ENCODE data around the gene TRPM1.
A peak's percentile ranks its signal among the peaks of the same experiment; 100 is the strongest.

TRPM1 gene

DNA sequence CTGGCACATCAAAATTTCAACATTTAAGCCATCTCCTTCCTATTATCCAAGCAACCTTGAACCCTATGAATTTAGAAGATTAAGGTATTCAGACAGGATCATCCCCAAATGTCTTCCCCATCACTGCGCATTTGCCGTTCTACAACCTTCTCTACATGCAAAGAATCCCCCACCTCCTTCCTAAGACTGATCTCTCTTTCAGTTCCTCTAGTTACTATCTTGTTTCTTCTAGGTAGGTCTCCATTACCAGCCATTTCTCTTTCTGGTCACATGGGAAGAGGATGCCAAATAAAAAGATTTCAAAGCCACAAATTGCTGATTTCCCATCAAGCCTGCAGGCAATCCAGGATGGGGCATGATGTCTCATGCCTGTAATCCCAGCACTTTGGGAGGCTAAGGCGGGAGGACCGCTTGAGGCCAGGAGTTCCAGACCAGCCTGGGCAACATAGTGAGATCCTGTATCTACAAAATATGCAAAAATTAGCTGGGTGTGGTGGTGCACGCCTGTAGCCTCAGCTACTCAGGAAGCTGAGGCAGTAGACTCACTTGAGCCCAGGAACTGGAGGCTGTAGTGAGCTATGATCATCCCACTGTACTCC, 80.4 kb downstream of the TRPM1 start:
- TF ChIP-seq, protein P1, sequence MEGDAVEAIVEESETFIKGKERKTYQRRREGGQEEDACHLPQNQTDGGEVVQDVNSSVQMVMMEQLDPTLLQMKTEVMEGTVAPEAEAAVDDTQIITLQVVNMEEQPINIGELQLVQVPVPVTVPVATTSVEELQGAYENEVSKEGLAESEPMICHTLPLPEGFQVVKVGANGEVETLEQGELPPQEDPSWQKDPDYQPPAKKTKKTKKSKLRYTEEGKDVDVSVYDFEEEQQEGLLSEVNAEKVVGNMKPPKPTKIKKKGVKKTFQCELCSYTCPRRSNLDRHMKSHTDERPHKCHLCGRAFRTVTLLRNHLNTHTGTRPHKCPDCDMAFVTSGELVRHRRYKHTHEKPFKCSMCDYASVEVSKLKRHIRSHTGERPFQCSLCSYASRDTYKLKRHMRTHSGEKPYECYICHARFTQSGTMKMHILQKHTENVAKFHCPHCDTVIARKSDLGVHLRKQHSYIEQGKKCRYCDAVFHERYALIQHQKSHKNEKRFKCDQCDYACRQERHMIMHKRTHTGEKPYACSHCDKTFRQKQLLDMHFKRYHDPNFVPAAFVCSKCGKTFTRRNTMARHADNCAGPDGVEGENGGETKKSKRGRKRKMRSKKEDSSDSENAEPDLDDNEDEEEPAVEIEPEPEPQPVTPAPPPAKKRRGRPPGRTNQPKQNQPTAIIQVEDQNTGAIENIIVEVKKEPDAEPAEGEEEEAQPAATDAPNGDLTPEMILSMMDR (conservative IDR thresholded peaks at IDR 0.05; ENCODE audit: low read depth, low read length): no peak
- H3K4me3 ChIP-seq (ENCODE audit: low read length): no peak overlapping the region
- no peak for DNase-seq (ENCODE audit: low read depth)

DNA sequence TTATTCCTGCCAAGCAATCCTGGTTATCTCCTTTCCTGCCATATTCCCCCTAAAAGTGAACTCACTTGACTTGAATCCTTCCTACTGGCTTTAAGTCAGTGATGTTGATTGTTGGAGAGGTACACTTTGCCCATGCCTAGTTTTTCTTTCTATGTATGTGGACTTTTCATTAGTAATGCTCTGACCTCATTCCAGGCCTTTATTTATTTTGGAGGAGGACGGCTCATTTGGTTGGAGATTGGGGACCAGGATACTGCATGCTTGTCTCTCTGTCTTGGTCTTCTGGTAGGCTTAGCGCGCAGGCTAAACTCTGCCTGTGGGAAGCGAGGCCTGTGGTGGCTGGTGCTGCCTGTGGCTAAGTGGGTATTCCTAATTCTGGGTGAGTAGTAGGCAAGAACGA, 81.0 kb downstream of the TRPM1 start:
- H3K4me3 ChIP-seq (ENCODE audit: low read length): no peak overlapping the region
- no peak for DNase-seq (ENCODE audit: low read depth)
- TF ChIP-seq, protein P1 (conservative IDR thresholded peaks at IDR 0.05; ENCODE audit: low read depth, low read length): no peak

DNA sequence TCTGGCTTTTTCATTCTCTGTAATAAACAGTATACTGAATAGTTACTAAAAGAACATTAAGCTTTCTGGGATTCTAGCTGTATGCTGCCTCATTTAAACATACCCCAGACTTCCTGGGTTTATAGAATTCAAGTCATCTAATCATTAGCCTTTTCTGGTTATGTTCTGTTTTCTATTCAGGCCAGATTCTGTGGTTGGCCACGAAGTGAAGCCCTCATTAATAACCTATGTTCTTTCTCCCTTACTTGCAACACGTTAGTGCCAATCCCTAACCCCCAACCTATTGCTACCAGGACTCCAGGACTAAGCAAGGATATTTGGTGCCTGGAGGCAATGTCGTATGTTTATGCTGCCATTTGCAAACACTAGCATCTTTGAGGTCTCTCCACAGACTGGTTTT, 81.5 kb downstream of the TRPM1 start:
- TF ChIP-seq, protein P1 (conservative IDR thresholded peaks at IDR 0.05; ENCODE audit: low read depth, low read length): no peak
- no peak overlapping the region for H3K4me3 ChIP-seq (ENCODE audit: low read length)
- DNase-seq (ENCODE audit: low read depth): no peak

DNA sequence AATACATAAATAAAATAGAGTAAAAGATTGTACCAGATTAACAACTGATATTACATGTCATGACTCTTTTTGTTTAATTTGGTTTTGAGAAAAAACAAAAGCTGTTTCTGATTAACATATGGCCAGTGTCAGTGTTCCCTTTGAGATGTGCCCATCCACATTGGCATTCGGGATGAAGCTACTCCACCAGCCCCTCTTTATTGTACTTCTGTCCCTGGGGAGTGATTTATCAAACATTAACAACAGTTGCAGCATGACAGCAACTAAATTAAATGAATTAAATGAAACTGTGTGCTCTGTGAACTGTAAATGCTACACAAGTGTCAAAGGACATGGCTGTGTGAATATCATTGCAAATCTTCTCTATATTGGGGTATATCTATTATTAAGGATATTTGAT, 84.2 kb downstream of the TRPM1 start:
- DNase-seq (ENCODE audit: low read depth): no peak
- TF ChIP-seq, protein P1 (conservative IDR thresholded peaks at IDR 0.05; ENCODE audit: low read depth, low read length): no peak
- H3K4me3 ChIP-seq (ENCODE audit: low read length): no peak overlapping the region

DNA sequence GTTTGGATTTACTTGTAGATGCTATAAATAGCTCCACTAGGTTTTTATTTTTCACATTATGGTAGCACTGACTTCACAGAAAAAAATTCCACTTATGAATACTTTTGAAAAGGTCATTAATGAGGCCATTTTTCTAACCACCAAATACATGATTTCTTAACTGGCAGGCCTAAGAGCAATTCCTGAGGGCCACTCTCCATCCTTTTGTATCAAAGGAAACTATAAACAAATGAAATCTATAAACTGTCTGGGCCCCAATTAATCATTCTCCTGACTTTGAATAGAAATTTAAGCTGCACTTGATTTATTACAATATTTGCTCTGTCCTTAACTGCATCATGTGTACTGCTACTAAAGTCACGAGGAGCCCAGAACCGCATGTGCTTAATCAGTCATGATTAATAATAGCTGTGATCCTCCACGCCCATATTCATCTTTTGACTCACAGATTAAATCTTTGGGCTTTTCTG, 85.0 kb downstream of the TRPM1 start:
- TF ChIP-seq, protein P1 (conservative IDR thresholded peaks at IDR 0.05; ENCODE audit: low read depth, low read length): no peak
- no peak overlapping the region for H3K4me3 ChIP-seq (ENCODE audit: low read length)
- DNase-seq (ENCODE audit: low read depth): peak; percentile 84

DNA sequence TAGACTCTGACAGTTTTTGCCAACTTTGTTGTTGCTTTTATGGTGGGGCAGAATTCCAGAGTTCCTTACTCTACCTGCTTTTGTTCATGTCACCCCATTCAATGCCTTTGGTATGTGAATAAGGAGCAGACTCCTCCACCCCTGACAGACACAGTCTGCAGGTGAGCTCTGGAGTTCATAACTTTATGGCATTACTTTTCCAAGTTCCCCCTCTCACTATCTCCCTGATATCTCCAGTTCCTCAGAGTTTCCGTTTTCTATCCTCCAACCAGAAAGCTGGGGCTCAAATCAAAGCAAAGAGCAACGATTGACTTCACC, 87.0 kb downstream of the TRPM1 start:
- TF ChIP-seq, protein P1 (conservative IDR thresholded peaks at IDR 0.05; ENCODE audit: low read depth, low read length): no peak
- H3K4me3 ChIP-seq (ENCODE audit: low read length): no peak overlapping the region
- no peak for DNase-seq (ENCODE audit: low read depth)

DNA sequence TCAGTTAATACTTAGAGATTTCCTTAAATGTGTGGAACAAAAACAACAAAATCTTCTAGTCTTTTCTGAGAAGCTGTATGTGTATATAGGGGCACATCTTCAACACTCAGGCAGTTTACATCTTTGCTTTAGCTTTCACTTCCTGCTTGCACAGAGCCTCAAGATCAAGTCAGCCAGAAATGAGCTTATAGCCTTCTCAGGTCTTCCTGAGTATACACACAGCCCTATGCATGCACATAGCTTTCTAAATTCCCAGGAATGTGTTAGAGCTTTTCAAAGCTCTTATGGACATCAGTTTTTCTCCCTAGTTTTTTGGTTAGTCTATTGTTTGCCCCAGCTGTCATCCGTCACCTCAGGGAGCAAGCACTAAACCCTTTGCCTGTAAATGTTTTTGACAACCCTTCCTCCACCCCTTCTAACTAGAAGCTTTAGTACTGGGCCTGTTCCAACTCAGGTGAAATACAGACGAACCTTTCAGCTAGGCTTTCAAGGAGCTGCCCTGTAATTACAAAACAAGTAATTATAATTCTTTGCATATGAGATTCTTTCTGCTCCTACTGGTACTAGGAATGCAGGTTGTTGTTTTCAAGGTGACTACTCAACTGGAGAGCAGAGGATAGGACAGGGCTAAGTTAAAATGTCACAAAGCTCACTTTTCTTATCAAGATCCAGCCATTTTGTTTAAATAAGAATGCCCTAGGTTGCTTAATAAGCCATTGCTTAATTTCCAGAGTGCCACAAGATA, 87.5 kb downstream of the TRPM1 start:
- TF ChIP-seq, protein P1 (conservative IDR thresholded peaks at IDR 0.05; ENCODE audit: low read depth, low read length): no peak
- DNase-seq (ENCODE audit: low read depth): no peak
- H3K4me3 ChIP-seq (ENCODE audit: low read length): no peak overlapping the region
